NT2/D1 (cell line): ENCODE measurements around the gene DSG3.

Experiments used
- DNase-seq: peaks from one replicate; pipeline ENCODE4 v3.0.0-alpha.2; 2011; ENCODE audit warnings: low read depth, low spot score
- H3K27me3 ChIP-seq: 2 replicates; pipeline ENCODE4 v1.6.0; 2011; ENCODE audit warnings: mild to moderate bottlenecking; ENCODE audit not compliant: insufficient read length, insufficient read depth
- H3K36me3 ChIP-seq: 2 replicates; pipeline ENCODE4 v1.6.1; 2011; ENCODE audit warnings: mild to moderate bottlenecking, low read length, mixed read lengths; ENCODE audit not compliant: insufficient read depth, insufficient read length
- H3K4me1 ChIP-seq: 2 replicates; pipeline ENCODE4 v1.5.1; 2011; ENCODE audit not compliant: insufficient read depth, insufficient read length
- H3K4me3 ChIP-seq: 2 replicates; pipeline ENCODE4 v1.5.1; 2011; ENCODE audit warnings: low read depth; ENCODE audit not compliant: insufficient read length
- H3K9ac ChIP-seq: 2 replicates; pipeline ENCODE4 v1.6.0; 2011; ENCODE audit warnings: low read depth; ENCODE audit not compliant: insufficient read length
- H3K9me3 ChIP-seq: 2 replicates; pipeline ENCODE4 v1.5.1; 2011; ENCODE audit warnings: mild to moderate bottlenecking, low read length; ENCODE audit not compliant: insufficient read depth
- SUZ12 ChIP-seq: IDR thresholded peaks from 2 replicates; pipeline ENCODE4 v1.6.1; 2011; ENCODE audit not compliant: insufficient read length, insufficient read depth; ENCODE audit errors: extremely low read depth
- YY1 ChIP-seq: IDR thresholded peaks from 2 replicates; pipeline ENCODE4 v1.6.1; 2011; ENCODE audit not compliant: insufficient read length, insufficient read depth
- ZNF274 ChIP-seq: IDR thresholded peaks from 2 replicates; pipeline ENCODE4 v1.6.1; 2011; ENCODE audit warnings: mild to moderate bottlenecking, low read depth, low read length

The DSG3 gene

DNA sequence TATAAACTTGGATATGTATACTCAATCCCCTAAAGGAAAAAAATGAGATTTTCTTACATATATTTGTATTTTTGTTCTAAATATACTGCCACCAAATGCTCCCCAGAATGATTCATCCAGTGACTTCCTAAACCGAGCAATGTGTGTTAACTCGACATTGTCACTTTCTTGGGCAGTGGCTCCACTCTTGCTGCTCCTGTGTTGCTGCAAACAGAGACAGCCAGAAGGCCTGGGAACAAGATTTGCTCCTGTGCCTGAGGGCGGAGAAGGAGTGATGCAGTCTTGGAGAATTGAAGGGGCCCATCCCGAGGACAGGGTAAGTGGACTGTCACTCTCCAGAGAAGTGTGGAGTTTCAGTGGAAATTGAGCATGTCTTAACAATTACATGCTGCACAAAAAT lies 38.3 kb upstream of the DSG3 start:
- no peak overlapping the region for H3K9ac ChIP-seq
- no peaks in the 10 kb centered on the region for H3K9me3 ChIP-seq
- no peak for DNase-seq
- H3K27me3 ChIP-seq = no peaks in the 10 kb centered on the region
- TF ChIP-seq ZNF274 (no peak), SUZ12 (no peak), YY1 (no peak)
- H3K4me1 ChIP-seq = no peaks in the 10 kb centered on the region
- H3K36me3 ChIP-seq = no peaks in the 10 kb centered on the region
- no peak overlapping the region for H3K4me3 ChIP-seq

DNA sequence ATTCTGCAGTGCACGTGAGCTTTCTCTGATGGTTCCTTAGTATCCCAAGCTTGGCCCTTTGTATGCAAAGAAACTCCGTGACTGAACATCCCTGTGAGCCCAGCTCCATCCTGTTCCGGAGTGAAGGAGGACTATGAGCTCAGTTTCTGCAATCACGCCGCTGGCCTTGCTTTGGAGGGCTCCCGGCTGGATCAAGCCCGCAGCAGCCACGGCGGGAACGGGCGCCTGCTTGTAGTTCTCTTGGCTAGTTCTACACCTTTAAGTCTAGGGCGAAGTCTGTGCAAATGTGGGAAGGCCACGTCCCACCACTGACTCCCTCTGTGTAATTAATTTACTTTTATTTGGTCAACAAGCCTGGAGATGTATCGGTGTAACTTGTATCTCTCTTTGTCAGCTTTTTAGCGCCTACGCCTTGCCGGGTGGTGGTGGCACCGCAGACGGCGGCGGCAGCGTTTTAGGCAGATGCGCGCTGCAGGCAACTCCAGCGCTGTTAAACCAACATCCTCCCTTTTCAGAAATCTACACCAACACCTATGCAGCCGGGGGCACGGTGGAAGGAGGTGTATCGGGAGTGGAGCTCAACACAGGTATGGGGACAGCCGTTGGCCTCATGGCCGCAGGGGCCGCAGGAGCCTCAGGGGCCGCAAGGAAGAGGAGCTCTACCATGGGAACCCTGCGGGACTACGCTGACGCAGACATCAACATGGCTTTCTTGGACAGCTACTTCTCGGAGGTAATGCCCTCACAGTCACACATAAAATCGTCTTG lies 36.6 kb upstream of the DSG3 start:
- no peaks in the 10 kb centered on the region for H3K9me3 ChIP-seq
- H3K4me1 ChIP-seq = no peaks in the 10 kb centered on the region
- TF ChIP-seq ZNF274 (no peak), YY1 (no peak), SUZ12 (no peak)
- H3K9ac ChIP-seq = no peak overlapping the region
- DNase-seq = no peak
- no peak overlapping the region for H3K4me3 ChIP-seq
- no peaks in the 10 kb centered on the region for H3K27me3 ChIP-seq
- H3K36me3 ChIP-seq = no peaks in the 10 kb centered on the region

DNA sequence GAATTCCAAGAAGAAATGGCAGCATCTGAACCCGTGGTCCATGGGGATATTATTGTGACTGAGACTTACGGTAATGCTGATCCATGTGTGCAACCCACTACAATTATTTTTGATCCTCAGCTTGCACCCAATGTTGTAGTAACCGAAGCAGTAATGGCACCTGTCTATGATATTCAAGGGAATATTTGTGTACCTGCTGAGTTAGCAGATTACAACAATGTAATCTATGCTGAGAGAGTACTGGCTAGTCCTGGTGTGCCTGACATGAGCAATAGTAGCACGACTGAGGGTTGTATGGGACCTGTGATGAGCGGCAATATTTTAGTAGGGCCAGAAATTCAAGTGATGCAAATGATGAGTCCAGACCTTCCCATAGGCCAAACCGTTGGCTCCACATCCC lies 34.4 kb upstream of the DSG3 start:
- Histone ChIP-seq H3K4me3 (no peak overlapping the region), H3K9me3 (no peaks in the 10 kb centered on the region), H3K9ac (no peak overlapping the region), H3K36me3 (no peaks in the 10 kb centered on the region), H3K4me1 (no peaks in the 10 kb centered on the region), H3K27me3 (no peaks in the 10 kb centered on the region)
- DNase-seq = no peak
- no peak for TF ChIP-seq SUZ12
- TF ChIP-seq YY1 = no peak
- TF ChIP-seq ZNF274 = no peak

DNA sequence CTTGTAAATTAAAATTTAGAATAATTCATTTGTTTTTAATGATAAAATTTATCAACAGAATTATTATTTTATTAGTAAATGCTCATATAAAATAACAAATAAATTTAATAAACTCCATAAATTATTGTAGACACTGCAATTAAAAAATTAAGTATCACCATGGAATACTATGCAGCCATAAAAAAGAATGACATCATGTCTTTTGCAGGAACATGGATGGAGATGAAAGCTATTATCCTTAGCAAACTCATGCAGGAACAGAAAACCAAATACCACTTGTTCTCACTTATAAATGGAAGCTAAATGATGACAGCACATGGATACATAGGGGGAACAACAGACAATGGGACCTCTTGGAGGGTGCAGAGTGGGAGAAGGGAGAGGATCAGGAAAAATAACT lies 29.7 kb upstream of the DSG3 start:
- Histone ChIP-seq H3K9ac (no peak overlapping the region), H3K4me1 (no peaks in the 10 kb centered on the region), H3K27me3 (no peaks in the 10 kb centered on the region), H3K4me3 (no peak overlapping the region), H3K9me3 (no peaks in the 10 kb centered on the region), H3K36me3 (no peaks in the 10 kb centered on the region)
- TF ChIP-seq SUZ12 (no peak), YY1 (no peak), ZNF274 (no peak)
- no peak for DNase-seq

DNA sequence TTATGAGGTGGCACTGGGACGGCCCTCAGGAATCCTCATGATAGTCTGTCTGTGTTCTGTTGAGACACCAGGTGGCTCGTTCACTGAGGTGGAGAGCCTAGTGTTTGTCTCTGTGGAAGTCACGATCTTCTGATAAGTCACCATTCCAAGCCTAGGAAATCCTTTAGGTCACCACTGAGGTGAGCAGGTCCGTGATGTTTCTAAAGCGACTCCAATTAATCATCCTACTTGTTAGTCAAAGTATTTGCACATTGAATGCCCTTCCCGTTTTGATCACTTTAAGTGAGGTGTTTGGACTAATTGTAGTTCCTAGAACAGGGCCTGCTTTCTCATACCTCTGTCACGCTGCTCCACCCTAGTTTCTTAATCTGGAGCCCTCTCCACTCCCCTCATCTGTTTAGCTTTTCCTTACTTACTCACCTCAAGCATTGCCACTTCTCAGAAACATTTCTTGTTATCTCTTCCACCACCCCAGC lies 28.0 kb upstream of the DSG3 start:
- Histone ChIP-seq H3K9ac (no peak overlapping the region), H3K9me3 (no peaks in the 10 kb centered on the region), H3K36me3 (no peaks in the 10 kb centered on the region), H3K4me3 (no peak overlapping the region), H3K4me1 (no peaks in the 10 kb centered on the region), H3K27me3 (no peaks in the 10 kb centered on the region)
- TF ChIP-seq ZNF274 (no peak), SUZ12 (no peak), YY1 (no peak)
- DNase-seq = no peak

DNA sequence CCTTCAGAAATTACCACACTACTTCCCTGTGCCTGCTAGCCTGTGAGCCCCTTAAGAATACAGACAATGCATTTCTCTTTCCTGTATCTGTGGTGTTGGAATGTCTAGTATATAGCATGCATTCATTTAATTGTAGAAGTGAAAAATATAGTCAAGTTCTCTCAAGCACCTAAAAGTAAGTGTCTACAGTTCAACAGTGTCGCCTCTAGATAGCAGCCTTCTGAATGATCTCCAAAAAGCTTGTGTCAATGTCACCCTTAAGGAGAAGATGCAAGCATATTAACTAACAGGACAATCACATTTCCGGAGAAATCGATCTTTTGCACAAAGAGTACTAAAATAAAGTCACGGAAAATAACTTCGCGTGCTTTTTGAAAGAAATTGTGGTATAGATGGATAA lies 27.5 kb upstream of the DSG3 start:
- H3K27me3 ChIP-seq = no peaks in the 10 kb centered on the region
- no peaks in the 10 kb centered on the region for H3K9me3 ChIP-seq
- DNase-seq = no peak
- TF ChIP-seq SUZ12 (no peak), ZNF274 (no peak), YY1 (no peak)
- H3K9ac ChIP-seq = no peak overlapping the region
- H3K36me3 ChIP-seq = no peaks in the 10 kb centered on the region
- H3K4me3 ChIP-seq = no peak overlapping the region
- H3K4me1 ChIP-seq = no peaks in the 10 kb centered on the region

DNA sequence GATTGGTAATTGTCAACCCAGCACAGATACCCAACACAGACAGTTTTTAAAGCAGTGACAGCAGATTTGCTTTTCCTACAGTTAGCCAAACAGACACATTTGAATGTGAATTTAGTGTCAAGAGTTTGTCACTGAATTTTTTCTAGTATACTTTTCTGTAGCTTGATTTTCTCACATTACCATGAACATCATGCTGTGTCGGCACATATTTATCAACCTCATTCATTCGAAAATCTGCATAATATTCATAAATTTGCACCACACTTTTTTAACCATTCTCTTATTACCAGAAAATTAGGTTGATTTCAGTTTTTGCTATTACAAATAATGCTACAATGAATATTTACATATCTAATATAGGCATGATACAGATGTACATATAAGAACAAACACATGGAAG lies 27.0 kb upstream of the DSG3 start:
- Histone ChIP-seq H3K4me3 (no peak overlapping the region), H3K36me3 (no peaks in the 10 kb centered on the region), H3K4me1 (no peaks in the 10 kb centered on the region), H3K9ac (no peak overlapping the region), H3K27me3 (no peaks in the 10 kb centered on the region), H3K9me3 (no peaks in the 10 kb centered on the region)
- TF ChIP-seq YY1 (no peak), ZNF274 (no peak), SUZ12 (no peak)
- no peak for DNase-seq
